Measurements from ENCODE around the gene ZNF827. TPM values are rescaled to one million over a fixed set of nuclear protein-coding genes. Genes with fewer than 3 reads are reported as not detected.

Gene ZNF827
- total RNA-seq, 1 experiment from 2014 or later: 6.3 TPM

GRCh38 chr4:145921231-145921630, 17.4 kb downstream of the ZNF827 start:
- H3K9me3 ChIP-seq (ENCODE audit: control insufficient read depth, insufficient read depth, low read depth, low read length): no peaks in the 10 kb centered on the region
- no peaks in the 10 kb centered on the region for H3K36me3 ChIP-seq (ENCODE audit: control insufficient read depth, insufficient read depth, low read length)
- ATAC-seq (no peak), DNase-seq (ENCODE audit: low read depth, low spot score) (no peak)
- H3K27ac ChIP-seq (ENCODE audit: low read length): no peak overlapping the region
- BruUV-seq (replicated peaks): no TSS peak
- TF ChIP-seq SIN3A (IDR thresholded peaks at IDR 0.05; ENCODE audit: borderline replicate concordance, insufficient read depth, low read depth, low read length) (no peak), REST (IDR thresholded peaks at IDR 0.05; ENCODE audit: insufficient read depth in 1 of 2, low read depth in 2 of 2, low read length in 1 of 2) (no peak), POLR2AphosphoS5 (IDR thresholded peaks at IDR 0.05; ENCODE audit: low read depth, low read length) (no peak), TCF7L2 (IDR thresholded peaks at IDR 0.05; ENCODE audit: low read depth, low read length) (no peak), CTCF (IDR thresholded peaks at IDR 0.05) (no peak)
- intact Hi-C loops (cut with micrococcal nuclease; ENCODE audit: unreplicated experiment): no loop called here
- in situ Hi-C loops (cut with HindIII; ENCODE audit: low pct_unique_long_range_greater_than_20kb, low sequenced_read_pairs): no loop called here
- H3K4me3 ChIP-seq (ENCODE audit: low read depth in 2 of 2, low read length in 2 of 2): no peak overlapping the region
- H3K27me3 ChIP-seq (ENCODE audit: control insufficient read depth, insufficient read depth, low read length): no peaks in the 10 kb centered on the region
- no peaks in the 10 kb centered on the region for H3K4me1 ChIP-seq (ENCODE audit: control insufficient read depth, insufficient read depth, low read length)
- POLR2A ChIA-PET: interaction anchor here (0.6 kb wide), 1 partner anchor 162 kb away, joined by 3 read pairs; no protein-coding TSS in a partner anchor
- CTCF ChIA-PET: no interaction called here

- intact Hi-C loops (cut with micrococcal nuclease; ENCODE audit: unreplicated experiment) (no loop called here), in situ Hi-C loops (cut with HindIII; ENCODE audit: low pct_unique_long_range_greater_than_20kb, low sequenced_read_pairs) (no loop called here)
- no peaks in the 10 kb centered on the region for H3K4me1 ChIP-seq (ENCODE audit: control insufficient read depth, insufficient read depth, low read length)
- H3K36me3 ChIP-seq (ENCODE audit: control insufficient read depth, insufficient read depth, low read length): no peaks in the 10 kb centered on the region
- no peaks in the 10 kb centered on the region for H3K27me3 ChIP-seq (ENCODE audit: control insufficient read depth, insufficient read depth, low read length)
- no peak overlapping the region for H3K27ac ChIP-seq (ENCODE audit: low read length)
- CTCF ChIA-PET: no interaction called here
- H3K4me3 ChIP-seq (ENCODE audit: low read depth in 2 of 2, low read length in 2 of 2): no peak overlapping the region
- POLR2A ChIA-PET: no interaction called here
- DNase-seq (ENCODE audit: low read depth, low spot score): no peak
- TF ChIP-seq CTCF (IDR thresholded peaks at IDR 0.05) (no peak), SIN3A (IDR thresholded peaks at IDR 0.05; ENCODE audit: borderline replicate concordance, insufficient read depth, low read depth, low read length) (no peak), REST (IDR thresholded peaks at IDR 0.05; ENCODE audit: insufficient read depth in 1 of 2, low read depth in 2 of 2, low read length in 1 of 2) (no peak), TCF7L2 (IDR thresholded peaks at IDR 0.05; ENCODE audit: low read depth, low read length) (no peak), POLR2AphosphoS5 (IDR thresholded peaks at IDR 0.05; ENCODE audit: low read depth, low read length) (no peak)
- no TSS peak for BruUV-seq (replicated peaks)
- ATAC-seq: no peak
- H3K9me3 ChIP-seq (ENCODE audit: control insufficient read depth, insufficient read depth, low read depth, low read length): no peaks in the 10 kb centered on the region
Observed at GRCh38 chr4:145920205-145920604, 18.4 kb downstream of the ZNF827 start.
